HG03521 (cell line): ENCODE measurements around the gene GJA1.

ENCODE experiments used
- ATAC-seq: cut with Tn5 transposase; IDR thresholded peaks from one replicate; pipeline ENCODE4 v1.9.1; 2021; ENCODE audit warnings: mild to moderate bottlenecking, moderate library complexity; ENCODE audit not compliant: unreplicated experiment

GJA1 gene

DNA sequence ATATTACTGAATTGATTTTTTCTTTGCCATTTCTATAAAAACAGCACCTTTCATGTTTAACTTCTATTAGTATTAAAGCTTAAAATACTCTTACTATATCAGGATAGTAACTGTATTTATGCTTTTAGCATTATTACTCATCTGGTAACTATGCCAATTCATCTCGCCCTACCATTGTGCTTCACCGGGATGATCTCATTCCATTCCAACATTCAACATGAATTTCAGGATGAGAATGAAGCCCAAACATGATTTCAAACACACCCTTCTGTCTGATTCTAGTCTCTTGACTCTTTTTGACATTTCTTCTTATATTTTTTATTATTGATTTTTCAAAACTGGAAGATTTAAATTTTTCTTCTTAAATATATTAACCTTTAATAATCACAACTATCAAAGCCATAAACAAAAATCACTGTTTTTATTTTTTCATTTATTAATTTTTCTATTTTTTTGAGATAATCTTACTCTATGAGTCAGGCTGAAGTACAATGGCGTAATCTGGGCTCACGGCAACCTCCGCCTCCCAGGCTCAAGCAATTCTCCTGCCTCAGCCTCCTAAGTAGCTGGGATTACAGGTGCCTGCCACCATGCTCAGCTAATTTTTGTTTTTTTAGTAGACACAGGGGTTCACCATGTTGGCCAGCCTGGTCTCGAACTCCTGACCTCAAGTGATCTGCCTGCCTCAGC, 46.7 kb downstream of the GJA1 start:
- no peak for ATAC-seq

- ATAC-seq: no peak
These were observed 47.3 kb downstream of the GJA1 start for GRCh38 chr6:121482751-121483150.

DNA sequence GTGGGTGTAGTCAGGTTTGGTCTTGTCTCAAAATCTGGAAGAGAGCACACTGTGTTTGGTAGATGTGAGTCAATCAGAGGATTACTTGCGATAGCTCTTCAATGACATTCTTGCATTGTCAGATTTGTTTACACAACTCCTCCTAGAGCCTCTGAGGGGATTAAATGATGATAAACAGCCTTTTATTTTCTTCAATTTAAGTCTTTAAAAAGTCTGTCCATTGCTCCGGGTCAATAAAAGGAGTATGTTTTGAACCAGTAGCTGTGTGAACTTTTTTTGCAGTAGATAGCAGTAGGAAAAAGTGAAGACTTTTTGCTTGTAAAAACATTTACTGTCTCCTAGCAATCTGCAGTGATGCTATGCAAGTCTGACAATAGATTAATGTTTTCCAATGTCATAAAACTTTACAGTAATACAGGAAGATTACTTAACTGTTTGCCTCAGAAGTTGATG, 49.9 kb downstream of the GJA1 start:
- ATAC-seq: no peak

GRCh38 chr6:121491576-121491975, 56.1 kb downstream of the GJA1 start:
- no peak for ATAC-seq

DNA sequence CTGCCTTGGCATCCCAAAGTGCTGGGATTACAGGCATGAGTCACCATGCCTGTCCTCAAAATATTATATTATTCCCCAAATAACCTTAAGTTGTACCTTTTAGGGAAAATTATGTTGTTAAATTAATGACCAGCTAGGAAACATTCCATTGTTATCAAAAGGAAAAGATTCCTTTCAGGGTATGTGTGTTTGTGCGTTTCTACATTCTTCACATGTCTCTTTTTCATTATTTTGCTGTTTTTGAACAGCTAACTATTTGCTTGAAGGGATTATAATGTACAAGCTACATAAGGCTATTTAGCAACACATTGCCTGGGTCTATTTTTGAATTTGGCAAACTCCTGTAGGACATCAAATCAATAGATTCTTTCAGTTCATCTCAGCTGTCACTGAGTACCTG, 57.1 kb downstream of the GJA1 start:
- no peak for ATAC-seq

GRCh38 chr6:121497970-121498375, 62.5 kb downstream of the GJA1 start:
- ATAC-seq: no peak

DNA sequence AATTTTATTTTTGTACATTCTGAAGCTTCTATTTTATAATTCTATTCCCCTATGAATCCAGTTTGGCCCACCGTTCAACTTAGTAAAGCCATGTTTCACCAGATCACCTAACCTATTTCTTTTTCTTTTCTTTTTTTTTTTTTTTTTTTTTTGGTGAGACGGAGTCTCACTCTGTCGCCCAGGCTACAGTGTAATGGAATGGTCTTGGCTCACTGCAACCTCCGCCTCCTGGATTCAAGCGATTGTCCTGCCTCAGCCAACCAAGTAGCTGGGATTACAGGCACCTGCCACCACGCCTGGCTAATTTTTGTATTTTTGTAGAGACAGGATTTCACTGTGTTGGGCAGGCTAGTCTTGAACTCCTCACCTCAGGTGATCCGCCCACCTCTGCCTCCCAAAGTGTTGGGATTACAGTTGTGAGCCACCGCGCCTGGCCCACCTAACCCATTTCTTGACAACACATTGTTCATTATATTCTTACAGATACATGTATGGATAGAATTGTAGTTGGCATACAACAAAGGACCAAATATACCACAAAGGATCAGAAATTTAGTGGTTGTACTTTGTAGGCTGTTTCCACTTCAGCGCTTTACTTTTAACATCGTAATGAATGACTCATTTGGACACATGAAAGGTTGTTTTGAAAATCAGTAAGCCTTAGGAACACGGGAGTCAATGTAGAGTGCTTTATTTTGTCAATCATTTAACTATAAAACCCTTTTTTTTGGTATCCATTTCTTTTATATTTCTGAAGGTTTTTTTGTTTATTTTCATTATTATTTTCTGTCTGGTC, 63.2 kb downstream of the GJA1 start:
- ATAC-seq: no peak
